OCI-LY3 (cell line): Measurements from ENCODE around the gene CD14.

ENCODE experiments used
- CTCF ChIP-seq: fragments of 200-600, 300-600 bp; sonication (generic); IDR thresholded peaks from 2 replicates; pipeline ENCODE4 v1.5.1; 2014; ENCODE audit warnings: antibody characterized with exemption, low read length, low read depth
- EZH2phosphoT487 ChIP-seq: fragments of 200-600 bp; shearing (Covaris generic); IDR thresholded peaks from 2 replicates; pipeline ENCODE4 v1.6.1; 2018; ENCODE audit warnings: antibody characterized with exemption, mixed run types, low read depth

- no peak for TF ChIP-seq CTCF
- no peak for TF ChIP-seq EZH2phosphoT487
Measured at GRCh38 chr5:140677947-140678346, 45.0 kb upstream of the CD14 start.
